Measurements from ENCODE around the gene MRPL44. TPM values are rescaled to one million over a fixed set of nuclear protein-coding genes. Genes with fewer than 3 reads are reported as not detected.

Gene MRPL44
- total and polyA plus RNA-seq, 2 of the 13 experiments (the other 11 are each of a cell fraction or from before 2014, with no cell fraction given): 38.4 to 78.0 TPM

DNA sequence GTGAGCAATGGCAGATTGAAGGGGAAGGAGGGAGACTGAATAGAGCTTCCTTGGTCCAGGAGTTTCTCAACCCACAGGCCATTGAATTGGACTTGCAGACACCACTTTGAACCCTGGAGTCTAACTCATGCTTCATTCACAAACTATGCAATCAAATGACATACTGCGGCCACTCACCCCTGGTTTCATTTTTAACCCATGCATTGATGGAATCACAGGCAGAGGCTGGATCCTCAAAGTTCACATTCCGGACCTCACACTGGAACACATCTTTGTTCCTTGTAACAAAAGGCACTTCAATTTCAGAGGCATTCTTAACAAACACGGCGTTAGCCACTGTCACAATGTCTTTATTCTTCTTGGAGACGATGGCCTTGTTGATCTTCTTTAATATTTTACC lies 40.7 kb downstream of the MRPL44 start (continued):
- TF ChIP-seq NFKB2 (CRISPR knock-in tag; IDR thresholded peaks at IDR 0.05; ENCODE audit: borderline replicate concordance): no peak
- TF ChIP-seq, protein P1, sequence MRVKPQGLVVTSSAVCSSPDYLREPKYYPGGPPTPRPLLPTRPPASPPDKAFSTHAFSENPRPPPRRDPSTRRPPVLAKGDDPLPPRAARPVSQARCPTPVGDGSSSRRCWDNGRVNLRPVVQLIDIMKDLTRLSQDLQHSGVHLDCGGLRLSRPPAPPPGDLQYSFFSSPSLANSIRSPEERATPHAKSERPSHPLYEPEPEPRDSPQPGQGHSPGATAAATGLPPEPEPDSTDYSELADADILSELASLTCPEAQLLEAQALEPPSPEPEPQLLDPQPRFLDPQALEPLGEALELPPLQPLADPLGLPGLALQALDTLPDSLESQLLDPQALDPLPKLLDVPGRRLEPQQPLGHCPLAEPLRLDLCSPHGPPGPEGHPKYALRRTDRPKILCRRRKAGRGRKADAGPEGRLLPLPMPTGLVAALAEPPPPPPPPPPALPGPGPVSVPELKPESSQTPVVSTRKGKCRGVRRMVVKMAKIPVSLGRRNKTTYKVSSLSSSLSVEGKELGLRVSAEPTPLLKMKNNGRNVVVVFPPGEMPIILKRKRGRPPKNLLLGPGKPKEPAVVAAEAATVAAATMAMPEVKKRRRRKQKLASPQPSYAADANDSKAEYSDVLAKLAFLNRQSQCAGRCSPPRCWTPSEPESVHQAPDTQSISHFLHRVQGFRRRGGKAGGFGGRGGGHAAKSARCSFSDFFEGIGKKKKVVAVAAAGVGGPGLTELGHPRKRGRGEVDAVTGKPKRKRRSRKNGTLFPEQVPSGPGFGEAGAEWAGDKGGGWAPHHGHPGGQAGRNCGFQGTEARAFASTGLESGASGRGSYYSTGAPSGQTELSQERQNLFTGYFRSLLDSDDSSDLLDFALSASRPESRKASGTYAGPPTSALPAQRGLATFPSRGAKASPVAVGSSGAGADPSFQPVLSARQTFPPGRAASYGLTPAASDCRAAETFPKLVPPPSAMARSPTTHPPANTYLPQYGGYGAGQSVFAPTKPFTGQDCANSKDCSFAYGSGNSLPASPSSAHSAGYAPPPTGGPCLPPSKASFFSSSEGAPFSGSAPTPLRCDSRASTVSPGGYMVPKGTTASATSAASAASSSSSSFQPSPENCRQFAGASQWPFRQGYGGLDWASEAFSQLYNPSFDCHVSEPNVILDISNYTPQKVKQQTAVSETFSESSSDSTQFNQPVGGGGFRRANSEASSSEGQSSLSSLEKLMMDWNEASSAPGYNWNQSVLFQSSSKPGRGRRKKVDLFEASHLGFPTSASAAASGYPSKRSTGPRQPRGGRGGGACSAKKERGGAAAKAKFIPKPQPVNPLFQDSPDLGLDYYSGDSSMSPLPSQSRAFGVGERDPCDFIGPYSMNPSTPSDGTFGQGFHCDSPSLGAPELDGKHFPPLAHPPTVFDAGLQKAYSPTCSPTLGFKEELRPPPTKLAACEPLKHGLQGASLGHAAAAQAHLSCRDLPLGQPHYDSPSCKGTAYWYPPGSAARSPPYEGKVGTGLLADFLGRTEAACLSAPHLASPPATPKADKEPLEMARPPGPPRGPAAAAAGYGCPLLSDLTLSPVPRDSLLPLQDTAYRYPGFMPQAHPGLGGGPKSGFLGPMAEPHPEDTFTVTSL (CRISPR knock-in tag; IDR thresholded peaks at IDR 0.05; ENCODE audit: borderline replicate concordance): 0 out of 2 replicates have a peak, but pooled peaks have one; percentile 48
- 0 out of 2 replicates have a peak, but pooled peaks have one; percentile 32 for TF ChIP-seq NR2F6 (IDR thresholded peaks at IDR 0.05)
- TF ChIP-seq NR2F6 (CRISPR knock-in tag; IDR thresholded peaks at IDR 0.05): no peak
- TF ChIP-seq SMAD3 (CRISPR knock-in tag; IDR thresholded peaks at IDR 0.05): 0 out of 2 replicates have a peak, but pooled peaks have one; percentile 44
- TF ChIP-seq ZNF331 (CRISPR knock-in tag; IDR thresholded peaks at IDR 0.05): peak; percentile 48; the same call in 1 of the 2 replicates
- TF ChIP-seq RCOR2 (CRISPR knock-in tag; IDR thresholded peaks at IDR 0.05): 0 out of 2 replicates have a peak, but pooled peaks have one; percentile 74
- no peak for TF ChIP-seq ZNF768 (CRISPR knock-in tag; IDR thresholded peaks at IDR 0.05)
- no peak for TF ChIP-seq RELA (CRISPR knock-in tag; IDR thresholded peaks at IDR 0.05)
- TF ChIP-seq, protein P2, sequence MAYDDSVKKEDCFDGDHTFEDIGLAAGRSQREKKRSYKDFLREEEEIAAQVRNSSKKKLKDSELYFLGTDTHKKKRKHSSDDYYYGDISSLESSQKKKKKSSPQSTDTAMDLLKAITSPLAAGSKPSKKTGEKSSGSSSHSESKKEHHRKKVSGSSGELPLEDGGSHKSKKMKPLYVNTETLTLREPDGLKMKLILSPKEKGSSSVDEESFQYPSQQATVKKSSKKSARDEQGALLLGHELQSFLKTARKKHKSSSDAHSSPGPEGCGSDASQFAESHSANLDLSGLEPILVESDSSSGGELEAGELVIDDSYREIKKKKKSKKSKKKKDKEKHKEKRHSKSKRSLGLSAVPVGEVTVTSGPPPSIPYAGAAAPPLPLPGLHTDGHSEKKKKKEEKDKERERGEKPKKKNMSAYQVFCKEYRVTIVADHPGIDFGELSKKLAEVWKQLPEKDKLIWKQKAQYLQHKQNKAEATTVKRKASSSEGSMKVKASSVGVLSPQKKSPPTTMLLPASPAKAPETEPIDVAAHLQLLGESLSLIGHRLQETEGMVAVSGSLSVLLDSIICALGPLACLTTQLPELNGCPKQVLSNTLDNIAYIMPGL (CRISPR knock-in tag; IDR thresholded peaks at IDR 0.05; ENCODE audit: borderline replicate concordance in 1 of 2, low read depth in 1 of 2): 0 out of 4 replicates have a peak, but pooled peaks of 1 of the 2 experiments have one; percentile 28
- peak; percentile 74 for TF ChIP-seq GATAD2A (CRISPR knock-in tag; IDR thresholded peaks at IDR 0.05)
- no peak; the same call in 1 of the 2 replicates for TF ChIP-seq DPF2 (CRISPR knock-in tag; IDR thresholded peaks at IDR 0.05; ENCODE audit: borderline replicate concordance, low read depth)
- TF ChIP-seq, protein P3, sequence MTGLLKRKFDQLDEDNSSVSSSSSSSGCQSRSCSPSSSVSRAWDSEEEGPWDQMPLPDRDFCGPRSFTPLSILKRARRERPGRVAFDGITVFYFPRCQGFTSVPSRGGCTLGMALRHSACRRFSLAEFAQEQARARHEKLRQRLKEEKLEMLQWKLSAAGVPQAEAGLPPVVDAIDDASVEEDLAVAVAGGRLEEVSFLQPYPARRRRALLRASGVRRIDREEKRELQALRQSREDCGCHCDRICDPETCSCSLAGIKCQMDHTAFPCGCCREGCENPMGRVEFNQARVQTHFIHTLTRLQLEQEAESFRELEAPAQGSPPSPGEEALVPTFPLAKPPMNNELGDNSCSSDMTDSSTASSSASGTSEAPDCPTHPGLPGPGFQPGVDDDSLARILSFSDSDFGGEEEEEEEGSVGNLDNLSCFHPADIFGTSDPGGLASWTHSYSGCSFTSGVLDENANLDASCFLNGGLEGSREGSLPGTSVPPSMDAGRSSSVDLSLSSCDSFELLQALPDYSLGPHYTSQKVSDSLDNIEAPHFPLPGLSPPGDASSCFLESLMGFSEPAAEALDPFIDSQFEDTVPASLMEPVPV (CRISPR knock-in tag; IDR thresholded peaks at IDR 0.05): no peak
- TF ChIP-seq MAFF (IDR thresholded peaks at IDR 0.05; ENCODE audit: low read depth, low read length): no peak
- no peak for TF ChIP-seq ZFAT (CRISPR knock-in tag; conservative IDR thresholded peaks at IDR 0.05)
- TF ChIP-seq ZNF484 (CRISPR knock-in tag; IDR thresholded peaks at IDR 0.05; ENCODE audit: borderline replicate concordance, low read depth): no peak
- TF ChIP-seq RARG (CRISPR knock-in tag; IDR thresholded peaks at IDR 0.05; ENCODE audit: low read depth): no peak
- TF ChIP-seq, protein P4, sequence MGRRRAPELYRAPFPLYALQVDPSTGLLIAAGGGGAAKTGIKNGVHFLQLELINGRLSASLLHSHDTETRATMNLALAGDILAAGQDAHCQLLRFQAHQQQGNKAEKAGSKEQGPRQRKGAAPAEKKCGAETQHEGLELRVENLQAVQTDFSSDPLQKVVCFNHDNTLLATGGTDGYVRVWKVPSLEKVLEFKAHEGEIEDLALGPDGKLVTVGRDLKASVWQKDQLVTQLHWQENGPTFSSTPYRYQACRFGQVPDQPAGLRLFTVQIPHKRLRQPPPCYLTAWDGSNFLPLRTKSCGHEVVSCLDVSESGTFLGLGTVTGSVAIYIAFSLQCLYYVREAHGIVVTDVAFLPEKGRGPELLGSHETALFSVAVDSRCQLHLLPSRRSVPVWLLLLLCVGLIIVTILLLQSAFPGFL (CRISPR knock-in tag; IDR thresholded peaks at IDR 0.05): no peak
- peak; percentile 30; the same call in 1 of the 2 replicates for TF ChIP-seq TCF7 (IDR thresholded peaks at IDR 0.05; ENCODE audit: low read depth)
- no peak for TF ChIP-seq ZNF569 (CRISPR knock-in tag; IDR thresholded peaks at IDR 0.05; ENCODE audit: borderline replicate concordance)
- TF ChIP-seq ZSCAN20 (CRISPR knock-in tag; IDR thresholded peaks at IDR 0.05; ENCODE audit: borderline replicate concordance): no peak
- TF ChIP-seq BCL6 (CRISPR knock-in tag; IDR thresholded peaks at IDR 0.05): peak; percentile 51

All from HepG2 (cell line).